Cardiac muscle cell (in vitro differentiated cells and primary cell): ENCODE data around the gene PNPLA2. TPM values are rescaled to one million over a fixed set of nuclear protein-coding genes. Genes with fewer than 3 reads are reported as not detected.

Experiments used
- DNase-seq, 2 donors: peaks; one replicate each; pipeline versions ENCODE4 v3.0.0 to v3.0.0-alpha.2; 2010 to 2017; ENCODE audit warnings: low read depth in 1 of 2, low spot score in 1 of 2
- H3K27ac ChIP-seq: fragments of 200-600 bp; sonication (generic); 2 replicates; pipeline ENCODE4 v1.5.1; 2016
- H3K27me3 ChIP-seq: fragments of 200-600 bp; sonication (generic); 2 replicates; pipeline ENCODE4 v1.6.0; 2016; ENCODE audit warnings: control low read depth
- H3K36me3 ChIP-seq: fragments of 200-600 bp; sonication (generic); 2 replicates; pipeline ENCODE4 v1.5.1; 2016; ENCODE audit warnings: control low read depth
- H3K4me1 ChIP-seq: fragments of 200-600 bp; sonication (generic); 2 replicates; pipeline ENCODE4 v1.8.1; 2017; ENCODE audit warnings: low read depth, mild to moderate bottlenecking, mixed run types
- H3K4me3 ChIP-seq: fragments of 200-600 bp; sonication (generic); 2 replicates; pipeline ENCODE4 v1.5.1; 2016; ENCODE audit warnings: mild to moderate bottlenecking
- H3K9me3 ChIP-seq: fragments of 200-600 bp; sonication (generic); 2 replicates; pipeline ENCODE4 v1.5.1; 2017; ENCODE audit warnings: low read depth, mild to moderate bottlenecking, control low read depth
- polyA plus RNA-seq: library from polyadenylated mRNA; unstranded; fragments of >200 nt; fragmentation: Nextera tagmentation; extraction: Ambion mirVana; gene quantifications from 2 replicates; pipeline ENCODE4 v1.2.1, GENCODE V29; 2016
- total RNA-seq: library from RNA; depleted of rRNA; stranded (reverse); fragments of >200 nt; gene quantifications from 2 replicates; pipeline ENCODE4 v1.2.3, GENCODE V29; 2016
- TF ChIP-seq, protein P1 (sequence below): IDR thresholded peaks from 2 replicates; pipeline ENCODE4 v1.5.1; 2012; ENCODE audit warnings: low read depth, mild to moderate bottlenecking, low read length

The PNPLA2 gene
- total and polyA plus RNA-seq, 2 experiments from 2014 or later: 81.6 to 99.9 TPM

DNA sequence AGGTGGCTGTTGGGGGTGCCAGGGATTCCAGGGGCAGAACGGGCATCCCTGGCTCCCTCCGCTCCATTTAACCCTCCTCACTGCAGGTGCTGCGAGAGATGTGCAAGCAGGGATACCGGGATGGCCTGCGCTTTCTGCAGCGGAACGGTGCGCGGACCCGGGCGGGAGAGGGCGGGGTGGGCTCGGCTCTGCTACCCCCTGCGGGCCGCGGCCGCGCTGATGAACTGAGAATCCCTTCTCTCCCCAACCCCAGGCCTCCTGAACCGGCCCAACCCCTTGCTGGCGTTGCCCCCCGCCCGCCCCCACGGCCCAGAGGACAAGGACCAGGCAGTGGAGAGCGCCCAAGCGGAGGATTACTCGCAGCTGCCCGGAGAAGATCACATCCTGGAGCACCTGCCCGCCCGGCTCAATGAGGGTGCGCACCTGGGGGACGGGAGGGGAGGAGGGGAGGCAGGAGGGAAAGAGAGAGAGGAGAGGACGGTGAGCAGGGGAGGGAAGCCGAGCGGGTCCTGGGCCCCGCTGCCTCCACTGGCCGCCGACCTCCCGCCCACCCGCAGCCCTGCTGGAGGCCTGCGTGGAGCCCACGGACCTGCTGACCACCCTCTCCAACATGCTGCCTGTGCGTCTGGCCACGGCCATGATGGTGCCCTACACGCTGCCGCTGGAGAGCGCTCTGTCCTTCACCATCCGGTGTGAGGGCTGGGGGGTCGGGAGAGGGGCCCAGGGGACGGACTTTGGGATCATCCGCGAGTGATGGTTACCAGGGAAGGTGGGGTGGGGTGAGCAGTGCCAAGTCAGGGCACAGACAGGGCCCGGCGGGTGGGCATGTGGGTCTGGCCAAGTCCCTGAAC, 5.0 kb downstream of the PNPLA2 start:
- no peak for DNase-seq
- peaks cover 7% of the 10 kb centered on the region for H3K36me3 ChIP-seq
- TF ChIP-seq, protein P1, sequence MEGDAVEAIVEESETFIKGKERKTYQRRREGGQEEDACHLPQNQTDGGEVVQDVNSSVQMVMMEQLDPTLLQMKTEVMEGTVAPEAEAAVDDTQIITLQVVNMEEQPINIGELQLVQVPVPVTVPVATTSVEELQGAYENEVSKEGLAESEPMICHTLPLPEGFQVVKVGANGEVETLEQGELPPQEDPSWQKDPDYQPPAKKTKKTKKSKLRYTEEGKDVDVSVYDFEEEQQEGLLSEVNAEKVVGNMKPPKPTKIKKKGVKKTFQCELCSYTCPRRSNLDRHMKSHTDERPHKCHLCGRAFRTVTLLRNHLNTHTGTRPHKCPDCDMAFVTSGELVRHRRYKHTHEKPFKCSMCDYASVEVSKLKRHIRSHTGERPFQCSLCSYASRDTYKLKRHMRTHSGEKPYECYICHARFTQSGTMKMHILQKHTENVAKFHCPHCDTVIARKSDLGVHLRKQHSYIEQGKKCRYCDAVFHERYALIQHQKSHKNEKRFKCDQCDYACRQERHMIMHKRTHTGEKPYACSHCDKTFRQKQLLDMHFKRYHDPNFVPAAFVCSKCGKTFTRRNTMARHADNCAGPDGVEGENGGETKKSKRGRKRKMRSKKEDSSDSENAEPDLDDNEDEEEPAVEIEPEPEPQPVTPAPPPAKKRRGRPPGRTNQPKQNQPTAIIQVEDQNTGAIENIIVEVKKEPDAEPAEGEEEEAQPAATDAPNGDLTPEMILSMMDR: no peak
- no peaks in the 10 kb centered on the region for H3K9me3 ChIP-seq
- peaks cover 16% of the 10 kb centered on the region for H3K4me1 ChIP-seq
- peaks cover under 1% of the 10 kb centered on the region for H3K27me3 ChIP-seq
- no peak overlapping the region for H3K4me3 ChIP-seq
- no peak overlapping the region for H3K27ac ChIP-seq

DNA sequence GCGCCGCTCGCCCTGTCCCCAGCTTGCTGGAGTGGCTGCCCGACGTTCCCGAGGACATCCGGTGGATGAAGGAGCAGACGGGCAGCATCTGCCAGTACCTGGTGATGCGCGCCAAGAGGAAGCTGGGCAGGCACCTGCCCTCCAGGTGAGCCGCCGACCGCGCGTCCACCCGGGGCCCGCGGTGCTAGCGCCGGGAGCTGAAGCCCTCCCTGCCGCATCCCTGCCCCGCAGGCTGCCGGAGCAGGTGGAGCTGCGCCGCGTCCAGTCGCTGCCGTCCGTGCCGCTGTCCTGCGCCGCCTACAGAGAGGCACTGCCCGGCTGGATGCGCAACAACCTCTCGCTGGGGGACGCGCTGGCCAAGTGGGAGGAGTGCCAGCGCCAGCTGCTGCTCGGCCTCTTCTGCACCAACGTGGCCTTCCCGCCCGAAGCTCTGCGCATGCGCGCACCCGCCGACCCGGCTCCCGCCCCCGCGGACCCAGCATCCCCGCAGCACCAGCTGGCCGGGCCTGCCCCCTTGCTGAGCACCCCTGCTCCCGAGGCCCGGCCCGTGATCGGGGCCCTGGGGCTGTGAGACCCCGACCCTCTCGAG, 5.7 kb downstream of the PNPLA2 start:
- H3K27me3 ChIP-seq: peaks cover 8% of the 10 kb centered on the region
- H3K4me3 ChIP-seq: no peak overlapping the region
- DNase-seq: no peak
- peaks cover 20% of the 10 kb centered on the region for H3K4me1 ChIP-seq
- no peaks in the 10 kb centered on the region for H3K9me3 ChIP-seq
- TF ChIP-seq, protein P1: no peak
- H3K36me3 ChIP-seq: peaks cover 7% of the 10 kb centered on the region
- H3K27ac ChIP-seq: no peak overlapping the region

DNA sequence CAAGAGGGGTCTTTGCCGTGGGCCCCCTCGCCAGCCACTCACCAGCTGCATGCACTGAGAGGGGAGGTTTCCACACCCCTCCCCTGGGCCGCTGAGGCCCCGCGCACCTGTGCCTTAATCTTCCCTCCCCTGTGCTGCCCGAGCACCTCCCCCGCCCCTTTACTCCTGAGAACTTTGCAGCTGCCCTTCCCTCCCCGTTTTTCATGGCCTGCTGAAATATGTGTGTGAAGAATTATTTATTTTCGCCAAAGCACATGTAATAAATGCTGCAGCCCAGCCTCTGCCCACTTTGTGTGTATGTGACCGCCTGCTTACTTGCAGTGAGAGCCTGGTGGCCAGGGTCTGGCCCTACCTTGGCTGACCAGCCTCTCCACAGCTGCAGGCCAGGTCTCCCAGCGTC, 6.2 kb downstream of the PNPLA2 start:
- TF ChIP-seq, protein P1: no peak
- Histone ChIP-seq H3K27me3 (peaks cover 13% of the 10 kb centered on the region), H3K4me3 (no peak overlapping the region), H3K9me3 (no peaks in the 10 kb centered on the region), H3K4me1 (peaks cover 20% of the 10 kb centered on the region), H3K36me3 (peaks cover 7% of the 10 kb centered on the region), H3K27ac (no peak overlapping the region)
- DNase-seq: no peak

DNA sequence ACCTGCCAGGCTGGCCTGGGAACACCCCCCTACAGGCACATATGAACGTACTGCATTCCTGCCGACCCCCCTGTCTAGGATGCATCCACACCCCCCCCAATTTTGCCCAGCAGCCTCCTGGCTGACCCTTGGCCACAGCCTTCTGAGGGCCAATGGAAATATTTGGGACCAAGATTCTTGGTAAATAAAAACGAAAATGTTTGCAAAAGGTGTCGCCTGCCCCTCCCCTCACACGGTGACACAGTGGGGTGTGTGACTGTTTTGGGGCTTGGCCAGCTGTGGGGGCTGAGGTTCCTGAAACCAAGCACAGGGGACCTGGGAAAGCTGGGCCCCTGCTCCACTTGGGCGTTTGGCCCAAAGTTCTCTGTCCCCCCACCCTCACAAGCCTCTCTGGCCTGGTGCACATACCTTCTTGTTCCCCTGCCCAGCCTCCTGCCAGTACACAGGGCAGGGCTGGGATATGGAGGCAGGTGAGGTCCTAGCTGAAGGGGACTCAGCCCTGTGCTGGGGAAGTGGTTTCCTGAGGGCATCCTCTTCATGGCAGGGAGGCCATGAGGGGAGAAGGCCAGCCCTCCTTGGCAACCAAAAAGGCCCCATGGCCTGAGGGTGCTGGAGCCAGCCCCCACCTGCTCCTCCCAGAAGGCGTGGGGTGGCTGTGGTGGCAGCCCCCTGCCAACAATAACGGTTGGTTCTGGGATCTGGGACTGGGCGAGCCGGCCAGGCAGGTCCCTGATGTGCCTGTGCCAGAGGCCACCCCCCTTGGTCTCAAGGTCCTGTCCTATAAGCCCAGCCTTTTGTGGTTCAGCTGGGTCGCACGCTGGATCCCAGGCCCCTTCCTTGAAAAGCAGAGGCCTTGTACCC, 6.9 kb downstream of the PNPLA2 start:
- Histone ChIP-seq H3K27ac (no peak overlapping the region), H3K9me3 (no peaks in the 10 kb centered on the region), H3K4me1 (peaks cover 23% of the 10 kb centered on the region), H3K27me3 (peaks cover 18% of the 10 kb centered on the region), H3K36me3 (peaks cover 7% of the 10 kb centered on the region), H3K4me3 (no peak overlapping the region)
- no peak for DNase-seq
- TF ChIP-seq, protein P1: no peak

DNA sequence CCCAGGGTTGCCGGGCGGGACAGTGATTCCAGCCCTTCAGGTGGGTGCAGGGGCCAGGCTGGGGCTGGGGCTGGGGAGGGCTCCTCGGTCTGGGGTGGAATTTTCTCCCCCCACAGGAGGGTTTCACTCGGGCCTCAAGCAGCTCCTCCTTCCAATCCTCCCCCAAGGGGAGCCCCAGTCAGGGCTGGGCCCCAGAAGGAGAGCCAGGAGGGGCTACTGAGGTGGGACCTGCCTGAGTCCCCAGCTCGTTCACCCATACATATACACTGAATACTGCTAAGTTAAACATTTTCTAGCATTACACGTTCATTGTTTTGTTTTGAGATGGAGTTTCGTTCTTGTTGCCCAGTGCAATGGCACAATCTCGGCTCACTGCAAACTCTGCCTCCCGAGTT, 7.5 kb downstream of the PNPLA2 start:
- peaks cover 28% of the 10 kb centered on the region for H3K4me1 ChIP-seq
- peak overlapping the region; percentile 27 for H3K4me3 ChIP-seq
- TF ChIP-seq, protein P1: no peak
- peaks cover 24% of the 10 kb centered on the region for H3K27me3 ChIP-seq
- H3K9me3 ChIP-seq: no peaks in the 10 kb centered on the region
- DNase-seq: no peak
- H3K36me3 ChIP-seq: peaks cover 7% of the 10 kb centered on the region
- H3K27ac ChIP-seq: no peak overlapping the region
